ENCODE measurements around the gene MALSU1. TPM values are rescaled to one million over a fixed set of nuclear protein-coding genes. Genes with fewer than 3 reads are reported as not detected.

The MALSU1 gene
- total RNA-seq, 2 experiments from 2014 or later = 46.3 to 52.8 TPM

DNA sequence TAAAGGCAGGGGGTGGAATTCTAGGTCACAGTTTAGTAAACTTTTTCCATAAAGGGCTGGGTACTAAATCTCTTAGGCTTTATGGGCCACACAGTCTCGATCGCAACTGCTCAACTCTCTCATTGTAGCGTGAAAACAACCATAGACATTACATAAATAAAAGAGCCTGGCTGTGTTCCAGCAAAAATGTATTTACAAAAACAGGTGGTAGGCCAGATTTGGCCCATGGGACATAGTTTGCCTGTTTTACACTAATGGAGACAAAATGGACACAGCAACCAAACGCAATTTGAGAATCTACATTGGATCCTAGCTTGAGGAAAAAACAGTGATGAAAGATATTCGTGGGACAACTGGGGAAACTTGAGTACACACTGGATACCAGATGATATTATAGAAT, 23.2 kb upstream of the MALSU1 start:
- DNase-seq (no peak), ATAC-seq (ENCODE audit: low read depth) (no peak)
- H3K4me1 Mint-ChIP-seq = peaks cover 18% of the 10 kb centered on the region
- POLR2A ChIA-PET = no interaction called here
- H3K27me3 Mint-ChIP-seq = peaks cover 5% of the 10 kb centered on the region
- H3K4me3 Mint-ChIP-seq = no peak overlapping the region
- H3K27ac Mint-ChIP-seq = no peak overlapping the region
- no peaks in the 10 kb centered on the region for H3K36me3 Mint-ChIP-seq
- no peaks in the 10 kb centered on the region for H3K9me3 Mint-ChIP-seq

GRCh38 chr7:23276376-23276775, 22.8 kb upstream of the MALSU1 start:
- Mint-ChIP-seq H3K27ac (no peak overlapping the region), H3K9me3 (no peaks in the 10 kb centered on the region), H3K4me1 (peaks cover 18% of the 10 kb centered on the region), H3K36me3 (no peaks in the 10 kb centered on the region), H3K27me3 (peaks cover 5% of the 10 kb centered on the region), H3K4me3 (no peak overlapping the region)
- DNase-seq (no peak), ATAC-seq (ENCODE audit: low read depth) (no peak)
- POLR2A ChIA-PET = no interaction called here

- no peak for DNase-seq
Measured at GRCh38 chr7:23276947-23277346, 22.2 kb upstream of the MALSU1 start.

GRCh38 chr7:23277359-23277989, 21.7 kb upstream of the MALSU1 start:
- H3K27me3 Mint-ChIP-seq = no peaks in the 10 kb centered on the region
- H3K36me3 Mint-ChIP-seq = no peaks in the 10 kb centered on the region
- peaks cover 15% of the 10 kb centered on the region for H3K4me1 Mint-ChIP-seq
- no peak overlapping the region for H3K4me3 Mint-ChIP-seq
- DNase-seq (no peak), ATAC-seq (ENCODE audit: low read depth) (peak; percentile 28)
- POLR2A ChIA-PET = interaction anchor here (0.6 kb wide), 1 partner anchor 1460 kb away, joined by 3 read pairs; no protein-coding TSS in a partner anchor
- no peak overlapping the region for H3K27ac Mint-ChIP-seq
- no peaks in the 10 kb centered on the region for H3K9me3 Mint-ChIP-seq

More at GRCh38 chr7:23276947-23277346, 22.2 kb upstream of the MALSU1 start:
- Mint-ChIP-seq H3K9me3 (no peaks in the 10 kb centered on the region), H3K36me3 (no peaks in the 10 kb centered on the region), H3K4me3 (no peak overlapping the region), H3K4me1 (peaks cover 18% of the 10 kb centered on the region), H3K27ac (no peak overlapping the region), H3K27me3 (peaks cover 5% of the 10 kb centered on the region)
- no peak for ATAC-seq (ENCODE audit: low read depth)
- POLR2A ChIA-PET = no interaction called here

DNA sequence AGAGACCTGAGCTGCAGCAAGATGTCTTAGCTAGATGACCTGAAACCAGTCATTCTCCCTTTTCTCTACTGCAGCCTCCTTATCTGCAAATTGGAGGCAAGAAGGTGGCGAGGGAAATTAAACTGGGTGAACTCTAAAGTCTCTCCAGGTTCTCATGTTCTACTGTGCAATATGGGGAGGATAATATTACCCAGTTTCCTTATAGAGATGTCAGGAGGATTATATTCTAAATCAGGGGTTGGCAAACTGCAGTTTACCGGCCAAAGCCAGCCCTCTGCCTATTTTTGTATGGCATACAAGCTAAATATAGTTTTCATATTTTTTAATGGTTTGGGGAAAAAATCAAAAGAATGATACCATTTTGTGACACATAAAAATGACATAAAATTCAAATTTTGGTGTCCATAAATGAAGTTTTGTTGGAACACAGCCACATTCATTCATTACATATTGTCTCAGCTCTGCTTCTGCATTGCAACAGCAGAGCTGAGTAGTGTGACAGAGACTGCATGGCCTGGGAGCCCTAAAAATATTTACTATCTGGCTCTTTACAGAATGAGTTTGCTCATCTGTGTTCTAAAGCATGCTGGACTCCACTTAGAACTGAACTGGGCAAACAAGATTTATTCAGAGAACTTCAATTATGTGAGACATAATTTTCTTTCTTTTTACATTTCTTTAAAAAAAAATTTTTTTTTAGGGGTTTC, 19.2 kb upstream of the MALSU1 start:
- H3K27ac Mint-ChIP-seq = no peak overlapping the region
- ATAC-seq (ENCODE audit: low read depth) (no peak), DNase-seq (no peak)
- H3K4me1 Mint-ChIP-seq = peaks cover 3% of the 10 kb centered on the region
- H3K27me3 Mint-ChIP-seq = no peaks in the 10 kb centered on the region
- H3K9me3 Mint-ChIP-seq = no peaks in the 10 kb centered on the region
- H3K4me3 Mint-ChIP-seq = no peak overlapping the region
- H3K36me3 Mint-ChIP-seq = no peaks in the 10 kb centered on the region
- POLR2A ChIA-PET = no interaction called here

GRCh38 chr7:23283086-23283485, 16.1 kb upstream of the MALSU1 start:
- no peak overlapping the region for H3K27ac Mint-ChIP-seq
- no peak for ATAC-seq (ENCODE audit: low read depth)

GRCh38 chr7:23284871-23285270, 14.3 kb upstream of the MALSU1 start:
- Mint-ChIP-seq H3K9me3 (no peaks in the 10 kb centered on the region), H3K27me3 (no peaks in the 10 kb centered on the region), H3K4me3 (no peak overlapping the region), H3K36me3 (no peaks in the 10 kb centered on the region), H3K4me1 (peaks cover 12% of the 10 kb centered on the region), H3K27ac (no peak overlapping the region)
- POLR2A ChIA-PET = interaction anchor here (0.8 kb wide), 1 partner anchor 236 kb away, joined by 3 read pairs; no protein-coding TSS in a partner anchor
- no peak for DNase-seq
- ATAC-seq (ENCODE audit: low read depth) = no peak

More at GRCh38 chr7:23283086-23283485, 16.1 kb upstream of the MALSU1 start:
- Mint-ChIP-seq H3K4me3 (no peak overlapping the region), H3K27me3 (no peaks in the 10 kb centered on the region), H3K36me3 (no peaks in the 10 kb centered on the region), H3K4me1 (peaks cover 8% of the 10 kb centered on the region), H3K9me3 (no peaks in the 10 kb centered on the region)
- POLR2A ChIA-PET = no interaction called here
- no peak for DNase-seq

DNA sequence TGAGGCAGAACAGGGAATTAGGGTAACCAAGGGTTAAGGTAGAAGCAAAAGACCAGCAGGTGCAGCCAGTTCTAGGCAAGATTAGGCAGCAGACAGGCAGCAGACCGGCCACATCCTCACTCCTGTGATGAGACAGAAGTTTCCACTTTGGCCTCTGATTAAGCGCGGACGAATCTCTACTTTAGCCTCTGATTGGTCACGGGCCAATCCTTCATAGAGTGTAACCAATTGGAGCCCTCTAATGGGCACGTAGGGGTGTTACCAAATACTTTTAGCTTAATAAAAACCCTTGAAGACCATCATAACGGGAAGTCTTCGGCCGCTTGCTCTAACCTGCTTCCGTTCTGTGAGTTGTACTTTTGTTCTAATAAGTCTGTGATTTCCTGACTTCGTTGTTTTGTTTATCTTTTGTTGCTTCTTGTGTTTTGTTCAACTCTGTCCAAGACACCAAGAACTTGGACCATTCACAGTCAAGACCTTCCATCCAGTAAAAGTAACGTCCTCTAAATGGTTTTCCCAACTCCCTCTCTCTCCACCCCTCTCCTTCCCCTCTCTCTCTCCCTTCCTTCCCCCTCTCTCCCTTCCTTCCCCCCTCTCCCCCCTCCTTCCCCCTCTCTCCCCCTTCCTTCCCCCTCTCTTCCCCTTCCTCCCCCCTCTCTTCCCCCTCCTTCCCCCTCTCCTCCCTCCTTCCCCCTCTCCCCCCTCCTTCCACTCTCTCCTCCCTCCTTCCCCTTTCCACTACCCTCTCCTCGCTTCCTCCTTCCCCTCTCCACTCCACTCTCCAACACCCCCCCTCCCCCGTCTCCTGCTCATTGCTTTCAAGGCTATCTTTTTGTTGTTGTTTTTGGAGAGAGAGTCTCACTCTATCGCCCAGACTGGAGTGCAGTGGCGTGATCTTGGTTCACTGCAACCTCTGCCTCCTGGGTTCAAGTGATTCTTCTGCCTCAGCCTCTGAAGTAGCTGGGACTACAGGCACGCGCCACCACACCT, 13.2 kb upstream of the MALSU1 start:
- H3K9me3 Mint-ChIP-seq = no peaks in the 10 kb centered on the region
- no peak for DNase-seq
- H3K27me3 Mint-ChIP-seq = no peaks in the 10 kb centered on the region
- no peak overlapping the region for H3K27ac Mint-ChIP-seq
- H3K4me3 Mint-ChIP-seq = no peak overlapping the region
- POLR2A ChIA-PET = no interaction called here
- H3K4me1 Mint-ChIP-seq = peaks cover 12% of the 10 kb centered on the region
- no peaks in the 10 kb centered on the region for H3K36me3 Mint-ChIP-seq
- no peak for ATAC-seq (ENCODE audit: low read depth)

DNA sequence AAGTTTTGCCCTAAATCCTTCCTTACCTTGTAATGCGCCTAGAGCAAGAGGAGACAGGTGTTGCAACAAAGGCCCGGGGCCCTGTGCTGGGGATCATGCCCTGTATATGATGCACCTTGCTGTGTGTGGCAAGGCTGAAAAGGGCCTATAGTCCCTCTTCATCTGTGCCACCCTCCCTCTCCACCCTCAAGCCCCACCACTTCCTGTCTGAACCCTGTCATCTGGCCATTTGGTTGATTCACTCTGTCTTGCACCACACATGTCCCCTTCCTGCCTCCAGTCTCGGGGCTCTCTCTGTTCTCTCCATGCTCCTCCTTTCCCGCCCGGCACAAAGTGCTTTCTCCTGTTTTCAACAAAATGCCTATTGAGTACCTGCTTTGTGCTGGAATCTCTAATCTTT, 11.5 kb upstream of the MALSU1 start:
- no peaks in the 10 kb centered on the region for H3K27me3 Mint-ChIP-seq
- H3K9me3 Mint-ChIP-seq = no peaks in the 10 kb centered on the region
- DNase-seq (no peak), ATAC-seq (ENCODE audit: low read depth) (peak; percentile 62)
- H3K4me3 Mint-ChIP-seq = peak overlapping the region; percentile 0
- POLR2A ChIA-PET = interaction anchor here (0.9 kb wide), 1 partner anchor 11 kb away, joined by 3 read pairs; the partner anchor contains the start of gene MALSU1
- H3K27ac Mint-ChIP-seq = peak overlapping the region; percentile 57
- H3K36me3 Mint-ChIP-seq = no peaks in the 10 kb centered on the region
- peaks cover 18% of the 10 kb centered on the region for H3K4me1 Mint-ChIP-seq

GRCh38 chr7:23290993-23291392, 8.1 kb upstream of the MALSU1 start:
- DNase-seq (no peak), ATAC-seq (ENCODE audit: low read depth) (no peak)
- H3K4me1 Mint-ChIP-seq = peaks cover 18% of the 10 kb centered on the region
- H3K36me3 Mint-ChIP-seq = no peaks in the 10 kb centered on the region
- no peaks in the 10 kb centered on the region for H3K27me3 Mint-ChIP-seq
- H3K9me3 Mint-ChIP-seq = no peaks in the 10 kb centered on the region
- H3K27ac Mint-ChIP-seq = no peak overlapping the region
- POLR2A ChIA-PET = no interaction called here
- no peak overlapping the region for H3K4me3 Mint-ChIP-seq

DNA sequence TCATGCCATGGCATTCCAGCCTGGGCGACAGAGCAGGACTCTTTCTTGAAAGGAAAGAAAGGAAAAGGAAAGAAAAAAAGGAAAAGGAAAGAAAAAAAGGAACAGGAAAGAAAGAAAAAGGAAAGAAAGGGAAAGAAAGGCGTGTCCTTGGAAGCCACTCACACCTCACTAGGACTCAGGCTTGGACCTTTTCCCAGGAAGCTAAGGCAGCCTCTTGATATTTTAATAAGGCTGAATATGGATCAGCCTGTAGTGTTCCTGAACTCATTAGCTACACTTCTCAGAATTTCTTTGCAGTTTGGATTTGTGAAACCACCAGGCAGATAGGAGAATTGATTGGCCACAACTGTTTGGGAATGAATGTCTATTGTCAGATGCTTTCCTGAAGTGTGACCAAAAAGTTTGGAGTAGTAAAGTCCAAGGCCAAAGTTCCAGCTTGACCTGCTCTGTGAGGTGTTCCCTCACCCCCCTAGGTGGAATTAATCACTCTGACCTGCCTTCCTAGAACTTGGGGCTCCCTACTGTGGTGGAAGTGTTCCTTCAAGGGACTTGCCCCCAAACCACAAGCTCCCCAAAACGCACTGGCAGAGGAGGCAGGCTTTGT, 7.1 kb upstream of the MALSU1 start:
- DNase-seq (no peak), ATAC-seq (ENCODE audit: low read depth) (no peak)
- POLR2A ChIA-PET = no interaction called here
- no peak overlapping the region for H3K4me3 Mint-ChIP-seq
- H3K9me3 Mint-ChIP-seq = no peaks in the 10 kb centered on the region
- no peaks in the 10 kb centered on the region for H3K27me3 Mint-ChIP-seq
- peaks cover 18% of the 10 kb centered on the region for H3K4me1 Mint-ChIP-seq
- no peaks in the 10 kb centered on the region for H3K36me3 Mint-ChIP-seq
- no peak overlapping the region for H3K27ac Mint-ChIP-seq

DNA sequence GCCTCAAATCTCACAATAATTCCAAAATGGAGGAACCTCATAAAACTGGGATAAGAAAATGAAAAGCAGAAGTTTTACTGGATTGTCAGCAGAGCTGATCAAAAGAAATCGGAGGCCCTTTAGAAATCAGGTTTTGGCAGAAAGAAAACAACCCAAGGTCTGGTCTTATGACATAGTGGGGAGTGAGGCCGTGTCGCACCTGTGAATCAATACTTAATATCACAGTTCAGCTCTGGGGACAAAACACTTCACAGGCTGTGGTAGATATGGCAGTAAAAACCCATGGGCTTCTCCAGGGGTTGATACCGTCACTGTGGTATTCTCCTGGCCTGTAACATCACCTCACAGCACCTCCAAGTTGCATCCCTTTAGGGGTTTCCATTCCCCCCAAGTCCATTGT, 6.5 kb upstream of the MALSU1 start:
- POLR2A ChIA-PET = no interaction called here
- DNase-seq = no peak
- no peak overlapping the region for H3K27ac Mint-ChIP-seq
- no peak for ATAC-seq (ENCODE audit: low read depth)
- H3K27me3 Mint-ChIP-seq = no peaks in the 10 kb centered on the region
- no peak overlapping the region for H3K4me3 Mint-ChIP-seq
- peaks cover 13% of the 10 kb centered on the region for H3K4me1 Mint-ChIP-seq
- no peaks in the 10 kb centered on the region for H3K36me3 Mint-ChIP-seq
- no peaks in the 10 kb centered on the region for H3K9me3 Mint-ChIP-seq

- POLR2A ChIA-PET = no interaction called here
- Mint-ChIP-seq H3K27ac (no peak overlapping the region), H3K9me3 (peaks cover 4% of the 10 kb centered on the region), H3K27me3 (no peaks in the 10 kb centered on the region), H3K4me3 (no peak overlapping the region), H3K36me3 (peaks cover 2% of the 10 kb centered on the region), H3K4me1 (peaks cover 11% of the 10 kb centered on the region)
- ATAC-seq (ENCODE audit: low read depth) (no peak), DNase-seq (no peak)
Measured at GRCh38 chr7:23293500-23294073, 5.6 kb upstream of the MALSU1 start.

All from activated naive CD8-positive, alpha-beta T cell treated with anti-CD3 and anti-CD28 coated beads, Interleukin-2, amount 10 ng/mL, durations not matched to agents 7 days and 5 days (primary cell).